Gastroesophageal sphincter (tissue), 3 donors: ENCODE measurements around the gene SLC38A1.

Experiments used
- CTCF ChIP-seq, 4 experiments: fragments of 200-600 bp in 2 of 4; fragments of 450-650 bp in 2 of 4; sonication (generic) in 1 of 4; IDR thresholded peaks; one replicate each; pipeline ENCODE4 v1.5.1; 2017 to 2019; ENCODE audit warnings: antibody characterized with exemption in 4 of 4, mild to moderate bottlenecking in 2 of 4, moderate library complexity in 2 of 4
- EP300 ChIP-seq: sonication (generic); formaldehyde crosslinking; IDR thresholded peaks from one replicate; pipeline ENCODE4 v1.6.1; 2017; ENCODE audit warnings: antibody characterized with exemption, mild to moderate bottlenecking
- POLR2A ChIP-seq, 2 donors: fragments of 450-650 bp; IDR thresholded peaks; one replicate each; pipeline ENCODE4 v1.6.1; 2017; ENCODE audit warnings: antibody characterized with exemption in 2 of 2, mild to moderate bottlenecking in 2 of 2, moderate library complexity in 1 of 2
- POLR2AphosphoS5 ChIP-seq: sonication (generic); formaldehyde crosslinking; IDR thresholded peaks from one replicate; pipeline ENCODE4 v1.6.1; 2017; ENCODE audit warnings: antibody characterized with exemption

- no peak for TF ChIP-seq CTCF (IDR thresholded peaks at IDR 0.05)
- no peak for TF ChIP-seq POLR2AphosphoS5
- TF ChIP-seq POLR2A (IDR thresholded peaks at IDR 0.05), result no peak
- no peak for TF ChIP-seq EP300
Measured at GRCh38 chr12:46230983-46231382, 37.9 kb downstream of the SLC38A1 start.
